ENCODE results near the gene PDLIM7. TPM values are rescaled to one million over a fixed set of nuclear protein-coding genes. Genes with fewer than 3 reads are reported as not detected.

Gene PDLIM7
- polyA plus RNA-seq, 1 donor from 2014 or later, result 16.3 TPM

GRCh38 chr5:177457852-177458681 is 39.3 kb downstream of the PDLIM7 start:
- Mint-ChIP-seq H3K27ac (peak overlapping the region in 2 of 3 donors; percentile 92 to 100), H3K36me3 (no peaks in the 10 kb centered on the region), H3K4me3 (peak overlapping the region in 1 of 4 donors; percentile 94), H3K9me3 (no peaks in the 10 kb centered on the region), H3K4me1 (peaks cover 9 to 14% (median 13%) of the 10 kb centered on the region in 3 donors), H3K27me3 (peaks cover 2% of the 10 kb centered on the region)

GRCh38 chr5:177456976-177457851 is 40.2 kb downstream of the PDLIM7 start:
- Mint-ChIP-seq H3K4me3 (peak overlapping the region in 3 of 4 donors; percentile 55 to 94 (median 63)), H3K27ac (peak overlapping the region in 2 of 3 donors; percentile 92 to 100), H3K4me1 (peaks cover 9 to 18% (median 14%) of the 10 kb centered on the region in 3 donors), H3K36me3 (no peaks in the 10 kb centered on the region), H3K27me3 (no peaks in the 10 kb centered on the region), H3K9me3 (no peaks in the 10 kb centered on the region)

GRCh38 chr5:177456591-177456964 is 40.8 kb downstream of the PDLIM7 start:
- no peaks in the 10 kb centered on the region for H3K36me3 Mint-ChIP-seq
- H3K4me3 Mint-ChIP-seq, result peak overlapping the region in 2 of 4 donors; percentile 94 to 98
- no peaks in the 10 kb centered on the region for H3K9me3 Mint-ChIP-seq
- H3K27me3 Mint-ChIP-seq, result no peaks in the 10 kb centered on the region
- peak overlapping the region; percentile 84 to 100 (median 97) for H3K27ac Mint-ChIP-seq
- H3K4me1 Mint-ChIP-seq, result peaks cover 9 to 24% (median 14%) of the 10 kb centered on the region in 3 donors

- H3K27me3 Mint-ChIP-seq, result no peaks in the 10 kb centered on the region
- peaks cover 11 to 24% (median 14%) of the 10 kb centered on the region in 3 donors for H3K4me1 Mint-ChIP-seq
These were observed 41.5 kb downstream of the PDLIM7 start for GRCh38 chr5:177455661-177456590.

GRCh38 chr5:177455036-177455660 is 42.3 kb downstream of the PDLIM7 start:
- peak overlapping the region; percentile 86 to 98 (median 96) for H3K4me3 Mint-ChIP-seq
- no peaks in the 10 kb centered on the region for H3K9me3 Mint-ChIP-seq
- no peaks in the 10 kb centered on the region for H3K27me3 Mint-ChIP-seq
- H3K36me3 Mint-ChIP-seq, result no peaks in the 10 kb centered on the region
- H3K27ac Mint-ChIP-seq, result peak overlapping the region; percentile 93 to 100 (median 97)
- H3K4me1 Mint-ChIP-seq, result peaks cover 13 to 24% (median 14%) of the 10 kb centered on the region in 3 donors

More at GRCh38 chr5:177455661-177456590, 41.5 kb downstream of the PDLIM7 start:
- Mint-ChIP-seq H3K36me3 (no peaks in the 10 kb centered on the region), H3K4me3 (peak overlapping the region; percentile 86 to 98 (median 96)), H3K27ac (peak overlapping the region; percentile 94 to 100 (median 97)), H3K9me3 (no peaks in the 10 kb centered on the region)

- H3K27ac Mint-ChIP-seq, result peak overlapping the region; percentile 93 to 100 (median 98)
- H3K27me3 Mint-ChIP-seq, result no peaks in the 10 kb centered on the region
- no peaks in the 10 kb centered on the region for H3K36me3 Mint-ChIP-seq
- peaks cover 13 to 24% (median 14%) of the 10 kb centered on the region in 3 donors for H3K4me1 Mint-ChIP-seq
- peak overlapping the region; percentile 86 to 98 (median 96) for H3K4me3 Mint-ChIP-seq
- H3K9me3 Mint-ChIP-seq, result no peaks in the 10 kb centered on the region
These were observed 42.9 kb downstream of the PDLIM7 start for GRCh38 chr5:177454397-177455035.

- Mint-ChIP-seq H3K27ac (peak overlapping the region; percentile 94 to 100 (median 98)), H3K9me3 (no peaks in the 10 kb centered on the region)
These were observed 43.5 kb downstream of the PDLIM7 start for GRCh38 chr5:177453852-177454396.

GRCh38 chr5:177452688-177453638 is 44.4 kb downstream of the PDLIM7 start:
- Mint-ChIP-seq H3K27me3 (peaks cover 2% of the 10 kb centered on the region), H3K4me3 (peak overlapping the region in 2 of 4 donors; percentile 55 to 94), H3K27ac (peak overlapping the region; percentile 94 to 100 (median 98)), H3K4me1 (peaks cover 20 to 32% (median 20%) of the 10 kb centered on the region in 3 donors), H3K9me3 (no peaks in the 10 kb centered on the region), H3K36me3 (no peaks in the 10 kb centered on the region)

More at GRCh38 chr5:177453852-177454396, 43.5 kb downstream of the PDLIM7 start:
- H3K36me3 Mint-ChIP-seq, result no peaks in the 10 kb centered on the region
- peak overlapping the region; percentile 82 to 94 (median 89) for H3K4me3 Mint-ChIP-seq
- peaks cover 13 to 24% (median 14%) of the 10 kb centered on the region in 3 donors for H3K4me1 Mint-ChIP-seq
- no peaks in the 10 kb centered on the region for H3K27me3 Mint-ChIP-seq

- H3K4me1 Mint-ChIP-seq, result peaks cover 18 to 32% (median 19%) of the 10 kb centered on the region in 3 donors
- H3K27ac Mint-ChIP-seq, result peak overlapping the region in 2 of 3 donors; percentile 78 to 89
These were observed 46.6 kb downstream of the PDLIM7 start for GRCh38 chr5:177450667-177451424.

GRCh38 chr5:177449140-177450061 is 48.0 kb downstream of the PDLIM7 start:
- Mint-ChIP-seq H3K4me3 (peak overlapping the region in 2 of 4 donors; percentile 22 to 89), H3K36me3 (no peaks in the 10 kb centered on the region)

More at GRCh38 chr5:177450667-177451424, 46.6 kb downstream of the PDLIM7 start:
- Mint-ChIP-seq H3K27me3 (peaks cover 3% of the 10 kb centered on the region), H3K9me3 (no peaks in the 10 kb centered on the region), H3K4me3 (peak overlapping the region in 3 of 4 donors; percentile 34 to 89 (median 70)), H3K36me3 (no peaks in the 10 kb centered on the region)

More at GRCh38 chr5:177449140-177450061, 48.0 kb downstream of the PDLIM7 start:
- Mint-ChIP-seq H3K9me3 (no peaks in the 10 kb centered on the region), H3K27ac (peak overlapping the region in 2 of 3 donors; percentile 82 to 89), H3K27me3 (peaks cover 3% of the 10 kb centered on the region), H3K4me1 (peaks cover 31 to 46% (median 33%) of the 10 kb centered on the region in 3 donors)

Measured in IgD-negative memory B cell (primary cell).